GM12878 (cell line): Measurements from ENCODE around the gene MIOS. TPM values are rescaled to one million over a fixed set of nuclear protein-coding genes. Genes with fewer than 3 reads are reported as not detected.

ENCODE experiments used
- ATF2 ChIP-seq: IDR thresholded peaks from 2 replicates; pipeline ENCODE4 v1.6.1; 2012; ENCODE audit warnings: low read length, inconsistent platforms
- CBX3 ChIP-seq: fragments of 200-600 bp; sonication (generic); IDR thresholded peaks from 2 replicates; pipeline ENCODE4 v1.6.1; 2016; ENCODE audit warnings: low read depth, borderline replicate concordance
- CHD2 ChIP-seq: IDR thresholded peaks from 2 replicates; pipeline ENCODE4 v1.6.1; 2011; ENCODE audit warnings: low read depth, low read length, improper control_type of control experiment, borderline replicate concordance
- E2F8 ChIP-seq: fragments of 450-650 bp; IDR thresholded peaks from 2 replicates; pipeline ENCODE4 v1.6.1; 2018; ENCODE audit warnings: mild to moderate bottlenecking, low read depth, moderate library complexity; ENCODE audit not compliant: partially characterized antibody
- HCFC1 ChIP-seq: fragments of 150-350 bp; IDR thresholded peaks from 2 replicates; pipeline ENCODE4 v1.6.1; 2014; ENCODE audit warnings: low read length
- JUNB ChIP-seq: IDR thresholded peaks from 2 replicates; pipeline ENCODE4 v1.6.1; 2016; ENCODE audit warnings: antibody characterized with exemption, mild to moderate bottlenecking
- MLLT1 ChIP-seq: fragments of 450-650 bp; IDR thresholded peaks from 2 replicates; pipeline ENCODE4 v1.6.1; 2016; ENCODE audit warnings: mild to moderate bottlenecking
- MTA2 ChIP-seq: fragments of 450-650 bp; IDR thresholded peaks from 2 replicates; pipeline ENCODE4 v1.6.1; 2016; ENCODE audit warnings: low read depth, mild to moderate bottlenecking, moderate library complexity
- RAD51 ChIP-seq: fragments of 450-650 bp; IDR thresholded peaks from 2 replicates; pipeline ENCODE4 v1.6.1; 2016; ENCODE audit warnings: moderate library complexity, mild to moderate bottlenecking, inconsistent platforms
- RBBP5 ChIP-seq: fragments of 200-600 bp; sonication (generic); conservative IDR thresholded peaks from 2 replicates; pipeline ENCODE4 v1.6.1; 2016
- RCOR1 ChIP-seq: conservative IDR thresholded peaks from 2 replicates; pipeline ENCODE4 v1.6.1; 2012; ENCODE audit warnings: low read depth, low read length, improper control_type of control experiment
- SMC3 ChIP-seq: IDR thresholded peaks from 2 replicates; pipeline ENCODE4 v1.6.1; 2011; ENCODE audit warnings: low read length, improper control_type of control experiment, borderline replicate concordance
- polyA plus RNA-seq, 11 experiments: library from polyadenylated mRNA; depleted of rRNA in 4 of 11; unstranded in 6 of 11; stranded (reverse) in 5 of 11; fragments of >200 nt; fragmentation: Nextera tagmentation in 4 of 11; fragmentation: Illumina TruSeq in 1 of 11; extraction: Ambion mirVana in 4 of 11; extraction: Trizol in 1 of 11; gene quantifications; 1 replicate in 1 of 11; 2 replicates in 10 of 11; pipeline versions ENCODE4 v1.2.1 to v1.2.3, GENCODE V29; 2011 to 2016; ENCODE audit warnings: inconsistent platforms in 2 of 11, missing spikeins in 2 of 11, low read depth in 1 of 11
- total RNA-seq, 4 experiments: library from RNA; depleted of rRNA in 3 of 4; stranded (reverse); fragments of >200 nt in 3 of 4; fragmentation: Illumina TruSeq in 1 of 4; extraction: Trizol in 1 of 4; gene quantifications; 2 replicates each; pipeline versions ENCODE4 v1.2.1 to v1.2.3, GENCODE V29; 2013 to 2021
- TF ChIP-seq, protein P1 (sequence below): fragments of 450-650 bp; IDR thresholded peaks from 2 replicates; pipeline ENCODE4 v1.6.1; 2017; ENCODE audit warnings: mild to moderate bottlenecking, moderate library complexity
- TF ChIP-seq, protein P2 (sequence below): fragments of 450-650 bp; IDR thresholded peaks from 2 replicates; pipeline ENCODE4 v1.6.1; 2018; ENCODE audit warnings: borderline replicate concordance, mild to moderate bottlenecking; ENCODE audit not compliant: partially characterized antibody

The MIOS gene
- total and polyA plus RNA-seq, 10 of the 15 experiments (the other 5 are each of a cell fraction or from before 2014, with no cell fraction given): 13.1 to 94.9 (median 54.2) TPM

DNA sequence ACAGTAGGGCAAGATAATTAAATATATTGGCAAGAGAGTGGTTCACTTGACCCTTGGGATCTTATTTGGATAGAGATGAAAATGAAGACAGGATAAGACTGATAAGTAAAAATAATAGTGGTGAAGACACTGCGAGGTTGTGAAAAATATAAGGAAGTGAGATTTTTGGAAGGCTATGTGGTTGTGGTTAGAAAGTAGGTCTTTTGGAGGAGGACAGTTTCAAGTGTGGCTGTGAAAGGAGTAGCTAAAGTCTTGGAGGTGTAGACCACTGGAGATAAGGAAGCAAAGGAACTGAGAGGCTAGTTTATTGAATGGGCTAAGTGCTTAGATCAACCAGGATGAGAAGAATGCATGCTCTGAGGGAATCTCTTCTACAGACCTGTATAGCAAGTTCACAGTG is 11.2 kb downstream of the MIOS start (continued):
- TF ChIP-seq, protein P1, sequence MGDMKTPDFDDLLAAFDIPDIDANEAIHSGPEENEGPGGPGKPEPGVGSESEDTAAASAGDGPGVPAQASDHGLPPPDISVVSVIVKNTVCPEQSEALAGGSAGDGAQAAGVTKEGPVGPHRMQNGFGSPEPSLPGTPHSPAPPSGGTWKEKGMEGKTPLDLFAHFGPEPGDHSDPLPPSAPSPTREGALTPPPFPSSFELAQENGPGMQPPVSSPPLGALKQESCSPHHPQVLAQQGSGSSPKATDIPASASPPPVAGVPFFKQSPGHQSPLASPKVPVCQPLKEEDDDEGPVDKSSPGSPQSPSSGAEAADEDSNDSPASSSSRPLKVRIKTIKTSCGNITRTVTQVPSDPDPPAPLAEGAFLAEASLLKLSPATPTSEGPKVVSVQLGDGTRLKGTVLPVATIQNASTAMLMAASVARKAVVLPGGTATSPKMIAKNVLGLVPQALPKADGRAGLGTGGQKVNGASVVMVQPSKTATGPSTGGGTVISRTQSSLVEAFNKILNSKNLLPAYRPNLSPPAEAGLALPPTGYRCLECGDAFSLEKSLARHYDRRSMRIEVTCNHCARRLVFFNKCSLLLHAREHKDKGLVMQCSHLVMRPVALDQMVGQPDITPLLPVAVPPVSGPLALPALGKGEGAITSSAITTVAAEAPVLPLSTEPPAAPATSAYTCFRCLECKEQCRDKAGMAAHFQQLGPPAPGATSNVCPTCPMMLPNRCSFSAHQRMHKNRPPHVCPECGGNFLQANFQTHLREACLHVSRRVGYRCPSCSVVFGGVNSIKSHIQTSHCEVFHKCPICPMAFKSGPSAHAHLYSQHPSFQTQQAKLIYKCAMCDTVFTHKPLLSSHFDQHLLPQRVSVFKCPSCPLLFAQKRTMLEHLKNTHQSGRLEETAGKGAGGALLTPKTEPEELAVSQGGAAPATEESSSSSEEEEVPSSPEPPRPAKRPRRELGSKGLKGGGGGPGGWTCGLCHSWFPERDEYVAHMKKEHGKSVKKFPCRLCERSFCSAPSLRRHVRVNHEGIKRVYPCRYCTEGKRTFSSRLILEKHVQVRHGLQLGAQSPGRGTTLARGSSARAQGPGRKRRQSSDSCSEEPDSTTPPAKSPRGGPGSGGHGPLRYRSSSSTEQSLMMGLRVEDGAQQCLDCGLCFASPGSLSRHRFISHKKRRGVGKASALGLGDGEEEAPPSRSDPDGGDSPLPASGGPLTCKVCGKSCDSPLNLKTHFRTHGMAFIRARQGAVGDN: no peak
- TF ChIP-seq JUNB: no peak
- peak; percentile 23; the same call in 1 of the 2 replicates for TF ChIP-seq MTA2
- TF ChIP-seq RCOR1: no peak
- TF ChIP-seq RAD51: no peak
- TF ChIP-seq, protein P2, sequence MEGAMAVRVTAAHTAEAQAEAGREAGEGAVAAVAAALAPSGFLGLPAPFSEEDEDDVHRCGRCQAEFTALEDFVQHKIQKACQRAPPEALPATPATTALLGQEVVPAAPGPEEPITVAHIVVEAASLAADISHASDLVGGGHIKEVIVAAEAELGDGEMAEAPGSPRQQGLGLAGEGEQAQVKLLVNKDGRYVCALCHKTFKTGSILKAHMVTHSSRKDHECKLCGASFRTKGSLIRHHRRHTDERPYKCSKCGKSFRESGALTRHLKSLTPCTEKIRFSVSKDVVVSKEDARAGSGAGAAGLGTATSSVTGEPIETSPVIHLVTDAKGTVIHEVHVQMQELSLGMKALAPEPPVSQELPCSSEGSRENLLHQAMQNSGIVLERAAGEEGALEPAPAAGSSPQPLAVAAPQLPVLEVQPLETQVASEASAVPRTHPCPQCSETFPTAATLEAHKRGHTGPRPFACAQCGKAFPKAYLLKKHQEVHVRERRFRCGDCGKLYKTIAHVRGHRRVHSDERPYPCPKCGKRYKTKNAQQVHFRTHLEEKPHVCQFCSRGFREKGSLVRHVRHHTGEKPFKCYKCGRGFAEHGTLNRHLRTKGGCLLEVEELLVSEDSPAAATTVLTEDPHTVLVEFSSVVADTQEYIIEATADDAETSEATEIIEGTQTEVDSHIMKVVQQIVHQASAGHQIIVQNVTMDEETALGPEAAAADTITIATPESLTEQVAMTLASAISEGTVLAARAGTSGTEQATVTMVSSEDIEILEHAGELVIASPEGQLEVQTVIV: no peak
- no peak for TF ChIP-seq CBX3
- no peak for TF ChIP-seq RBBP5
- TF ChIP-seq HCFC1: no peak
- no peak for TF ChIP-seq CHD2
- TF ChIP-seq SMC3: no peak
- peak; percentile 39; the same call in 1 of the 2 replicates for TF ChIP-seq MLLT1
- TF ChIP-seq E2F8: no peak
- no peak for TF ChIP-seq ATF2
